ENCODE results near the gene IPO9.
A peak's percentile ranks its signal among the peaks of the same experiment; 100 is the strongest.
"Not testable (repeated sequence)": the region's sequence is repeated elsewhere in the genome, so short reads cannot be mapped to it uniquely, and the experiment has no call there.

The IPO9 gene

DNA sequence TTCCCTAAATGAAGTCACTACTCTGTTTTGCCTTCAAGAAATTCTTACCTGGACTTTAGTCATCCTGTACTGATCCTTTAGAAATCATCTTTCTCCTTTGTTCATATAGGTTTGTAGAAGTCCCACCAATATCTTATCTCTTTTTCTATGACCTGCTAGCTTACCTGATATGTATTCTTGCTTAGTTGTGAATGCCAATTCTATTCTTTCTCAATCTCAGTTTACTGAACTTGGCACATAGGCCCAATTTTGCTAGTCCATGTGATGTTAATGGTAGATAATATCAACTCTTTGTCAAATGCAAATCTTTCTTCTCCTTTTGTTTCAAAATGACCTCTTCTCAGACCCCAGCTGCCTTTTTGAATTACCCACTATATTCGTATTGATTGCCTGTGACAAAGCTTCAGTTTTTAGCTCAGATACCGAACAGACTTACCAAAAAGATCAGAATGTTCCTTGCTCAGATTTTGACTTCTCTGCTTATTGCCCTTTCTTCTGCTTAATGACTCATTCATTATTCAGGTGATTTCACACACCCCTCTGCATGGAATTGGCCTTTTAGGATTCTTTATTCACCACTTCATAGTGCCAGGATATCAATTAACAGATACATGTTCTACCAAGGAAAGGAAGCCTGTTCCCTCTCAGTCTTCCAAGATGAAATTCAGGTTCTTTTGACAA lies 20.6 kb downstream of the IPO9 start:
- peaks cover 49% of the 10 kb centered on the region for H3K36me3 Mint-ChIP-seq (ENCODE audit: low read depth)

DNA sequence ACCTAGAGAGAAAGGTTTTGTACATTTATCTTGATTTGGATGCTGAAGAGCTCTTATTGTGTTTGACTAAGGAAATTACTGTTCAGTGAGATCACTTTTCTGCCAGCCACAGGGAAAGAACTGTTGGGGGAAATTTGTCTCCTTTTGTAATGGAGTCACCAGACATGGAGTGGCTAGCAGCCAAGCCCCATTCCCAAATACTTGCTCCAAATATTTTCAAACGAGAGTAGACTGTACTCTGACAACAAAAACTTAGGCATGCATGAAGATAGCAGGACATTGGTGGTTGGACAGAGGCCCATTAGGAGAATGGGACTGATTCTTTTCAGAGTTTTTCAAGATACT lies 21.1 kb downstream of the IPO9 start:
- Mint-ChIP-seq H3K9me3 (no peaks in the 10 kb centered on the region), H3K4me1 (peaks cover 10% of the 10 kb centered on the region), H3K27me3 (no peaks in the 10 kb centered on the region), H3K4me3 (no peak overlapping the region), H3K27ac (peak overlapping the region; percentile 5), H3K36me3 (ENCODE audit: low read depth) (peaks cover 54% of the 10 kb centered on the region)
- DNase-seq (no peak), ATAC-seq (no peak)

More for the DNA sequence above, 20.6 kb downstream of the IPO9 start:
- no peak for DNase-seq
- H3K4me3 Mint-ChIP-seq: no peak overlapping the region
- H3K27me3 Mint-ChIP-seq: no peaks in the 10 kb centered on the region
- ATAC-seq: no peak
- H3K27ac Mint-ChIP-seq: peak overlapping the region; percentile 5
- no peaks in the 10 kb centered on the region for H3K9me3 Mint-ChIP-seq
- peaks cover 12% of the 10 kb centered on the region for H3K4me1 Mint-ChIP-seq

DNA sequence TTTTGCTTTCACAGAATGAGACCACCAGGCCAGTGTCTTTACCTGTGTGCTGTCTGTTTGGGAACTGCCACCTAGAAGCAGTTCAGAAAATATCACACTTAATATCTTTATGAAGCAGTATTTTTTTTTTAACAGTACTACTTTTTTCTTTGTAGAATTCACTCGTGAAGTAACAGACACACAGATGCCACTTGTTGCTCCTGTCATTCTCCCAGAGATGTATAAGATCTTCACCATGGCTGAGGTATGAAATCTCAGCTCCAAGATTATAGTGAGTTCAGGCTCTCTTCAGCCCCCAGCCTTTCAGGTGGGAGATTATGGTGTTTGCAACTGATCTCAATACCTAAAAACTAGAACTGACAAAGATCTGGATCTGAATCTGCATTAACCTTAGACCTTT lies 23.0 kb downstream of the IPO9 start:
- Mint-ChIP-seq H3K36me3 (ENCODE audit: low read depth) (peaks cover 69% of the 10 kb centered on the region), H3K4me3 (no peak overlapping the region), H3K9me3 (no peaks in the 10 kb centered on the region), H3K27ac (no peak overlapping the region), H3K4me1 (peaks cover 4% of the 10 kb centered on the region), H3K27me3 (no peaks in the 10 kb centered on the region)
- DNase-seq: no peak
- no peak for ATAC-seq

DNA sequence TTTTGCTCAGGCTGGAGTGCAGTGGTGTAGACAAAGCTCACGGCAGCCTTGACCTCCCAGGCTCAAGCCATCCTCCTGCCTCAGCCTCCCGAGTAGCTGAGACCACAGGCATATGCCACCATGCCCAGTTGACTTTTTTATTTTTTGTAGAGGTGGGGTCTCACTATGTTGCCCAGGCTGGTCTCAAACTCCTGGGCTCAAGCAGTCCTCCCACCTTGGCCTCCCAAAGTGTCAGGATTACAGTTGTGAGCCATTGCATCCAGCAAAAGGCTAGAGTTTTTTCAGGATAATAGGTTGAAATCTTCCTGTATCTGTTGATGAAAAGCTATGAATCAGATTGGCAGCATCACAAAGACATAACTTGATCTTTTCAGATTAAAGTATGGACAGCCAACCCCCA lies 27.8 kb downstream of the IPO9 start:
- not testable (repeated sequence) for ATAC-seq, DNase-seq, H3K27ac Mint-ChIP-seq, H3K9me3 Mint-ChIP-seq, H3K27me3 Mint-ChIP-seq, H3K4me3 Mint-ChIP-seq, H3K4me1 Mint-ChIP-seq
- peaks cover 71% of the 10 kb centered on the region for H3K36me3 Mint-ChIP-seq (ENCODE audit: low read depth)

DNA sequence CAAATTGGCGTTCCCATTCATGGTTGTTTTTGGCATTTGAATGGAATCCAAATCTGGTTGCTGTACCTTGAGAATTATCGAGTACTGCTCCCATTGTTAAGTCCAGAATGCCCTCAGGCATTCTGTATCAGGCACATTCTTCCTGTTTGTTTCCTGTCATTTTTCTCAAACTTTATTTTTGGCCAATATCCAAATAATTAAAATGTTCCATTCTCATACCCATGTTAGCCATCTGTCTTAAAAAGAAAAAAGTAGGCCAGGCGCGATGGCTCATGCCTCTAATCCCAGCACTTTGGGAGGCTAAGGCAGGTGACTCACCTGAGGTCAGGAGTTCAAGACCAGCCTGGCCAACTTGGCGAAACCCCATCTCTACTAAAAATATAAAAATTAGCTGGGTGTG lies 30.5 kb downstream of the IPO9 start:
- DNase-seq (no peak), ATAC-seq (no peak)
- Mint-ChIP-seq H3K36me3 (ENCODE audit: low read depth) (peaks cover 62% of the 10 kb centered on the region), H3K27me3 (no peaks in the 10 kb centered on the region), H3K9me3 (no peaks in the 10 kb centered on the region), H3K4me1 (no peaks in the 10 kb centered on the region), H3K4me3 (no peak overlapping the region), H3K27ac (no peak overlapping the region)

DNA sequence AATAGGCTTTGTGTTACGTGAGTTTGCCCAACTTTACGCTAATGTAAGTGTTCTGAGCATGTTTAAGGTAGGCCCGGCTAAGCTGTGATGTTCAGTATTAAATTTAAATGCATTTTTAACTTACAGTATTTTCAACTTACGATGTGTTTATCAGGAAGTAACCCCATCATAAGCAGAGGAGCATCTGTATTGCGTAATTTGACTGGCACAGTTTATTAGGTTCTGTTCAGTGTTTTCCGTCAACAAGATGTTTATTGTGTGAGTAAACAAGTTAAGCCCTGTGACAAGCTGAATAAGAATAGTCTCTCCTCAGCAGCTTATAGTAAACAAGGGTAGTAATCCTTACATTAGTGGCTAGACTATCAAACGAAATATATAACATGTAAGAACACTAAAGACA lies 32.5 kb downstream of the IPO9 start:
- H3K9me3 Mint-ChIP-seq: no peaks in the 10 kb centered on the region
- ATAC-seq (no peak), DNase-seq (no peak)
- no peaks in the 10 kb centered on the region for H3K27me3 Mint-ChIP-seq
- H3K4me1 Mint-ChIP-seq: no peaks in the 10 kb centered on the region
- H3K27ac Mint-ChIP-seq: no peak overlapping the region
- H3K4me3 Mint-ChIP-seq: no peak overlapping the region
- H3K36me3 Mint-ChIP-seq (ENCODE audit: low read depth): peaks cover 48% of the 10 kb centered on the region

DNA sequence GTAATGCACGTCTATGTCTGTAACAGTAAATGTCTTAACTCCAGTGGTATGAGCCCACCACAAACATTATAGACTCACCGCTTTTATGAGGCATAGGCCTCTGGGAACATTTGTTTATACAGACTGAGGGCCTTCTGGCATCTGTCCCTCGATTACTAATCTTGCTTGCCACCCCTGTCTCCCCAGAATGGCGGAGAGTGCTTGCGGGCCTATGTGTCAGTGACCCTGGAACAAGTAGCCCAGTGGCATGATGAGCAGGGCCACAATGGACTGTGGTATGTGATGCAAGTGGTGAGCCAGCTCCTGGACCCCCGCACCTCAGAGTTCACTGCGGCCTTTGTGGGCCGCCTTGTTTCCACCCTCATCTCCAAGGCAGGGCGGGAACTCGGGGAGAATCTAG lies 41.4 kb downstream of the IPO9 start:
- H3K36me3 Mint-ChIP-seq (ENCODE audit: low read depth): peaks cover 48% of the 10 kb centered on the region
- no peak overlapping the region for H3K27ac Mint-ChIP-seq
- no peak overlapping the region for H3K4me3 Mint-ChIP-seq
- ATAC-seq: no peak
- no peaks in the 10 kb centered on the region for H3K9me3 Mint-ChIP-seq
- no peak for DNase-seq
- no peaks in the 10 kb centered on the region for H3K4me1 Mint-ChIP-seq
- H3K27me3 Mint-ChIP-seq: no peaks in the 10 kb centered on the region

DNA sequence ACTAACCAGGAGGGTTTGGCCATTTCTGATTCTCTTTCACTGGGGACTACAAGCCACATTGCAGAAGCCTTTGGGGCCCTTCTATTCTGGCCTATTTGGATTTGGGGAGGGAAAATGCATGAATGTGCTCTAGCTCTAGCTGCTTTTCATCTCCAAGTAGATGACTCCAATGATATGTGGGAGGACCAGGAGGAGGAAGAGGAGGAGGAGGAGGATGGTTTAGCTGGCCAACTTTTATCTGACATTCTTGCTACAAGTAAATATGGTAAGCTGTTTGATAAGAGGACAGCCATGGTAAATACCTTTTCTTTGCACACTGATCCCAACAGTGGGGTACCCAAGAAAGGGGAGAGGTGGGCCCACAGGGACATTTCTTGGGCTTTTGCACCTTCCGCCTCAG lies 45.7 kb downstream of the IPO9 start:
- no peaks in the 10 kb centered on the region for H3K9me3 Mint-ChIP-seq
- no peaks in the 10 kb centered on the region for H3K4me1 Mint-ChIP-seq
- ATAC-seq: no peak
- peaks cover 43% of the 10 kb centered on the region for H3K36me3 Mint-ChIP-seq (ENCODE audit: low read depth)
- H3K4me3 Mint-ChIP-seq: no peak overlapping the region
- no peak overlapping the region for H3K27ac Mint-ChIP-seq
- no peak for DNase-seq
- H3K27me3 Mint-ChIP-seq: no peaks in the 10 kb centered on the region

DNA sequence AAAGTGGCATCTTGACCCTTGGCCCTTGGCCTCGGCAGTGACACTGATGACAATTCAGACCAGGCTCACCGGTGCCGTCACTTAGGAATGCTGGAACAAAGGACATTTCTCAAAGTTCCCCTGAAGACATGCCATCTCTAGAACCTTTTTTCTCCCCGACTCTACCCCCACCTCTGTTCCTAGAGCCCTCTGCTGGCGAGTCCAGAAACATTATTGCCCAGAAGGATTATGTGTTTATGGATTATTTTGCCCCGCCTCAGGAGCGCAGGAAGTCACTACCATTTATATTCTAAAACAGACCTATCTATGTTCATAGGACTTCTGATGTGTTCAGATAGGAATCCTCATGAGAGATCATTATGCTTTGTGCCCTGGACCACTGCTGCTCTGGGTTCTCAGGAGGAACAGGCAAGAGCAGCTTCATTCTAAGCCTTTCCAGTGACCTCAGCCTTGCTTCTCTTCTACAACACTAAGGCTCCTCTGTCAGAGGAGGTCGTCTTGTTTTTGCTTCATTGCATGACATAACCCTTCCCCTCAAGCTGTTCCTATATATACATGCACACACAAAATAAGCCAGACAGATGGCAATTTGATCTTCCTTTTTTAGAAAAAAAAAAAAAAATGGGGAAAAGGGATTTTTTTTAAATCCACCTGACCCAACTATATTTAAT lies 47.3 kb downstream of the IPO9 start:
- ATAC-seq: no peak
- no peak for DNase-seq
- H3K4me3 Mint-ChIP-seq: no peak overlapping the region
- no peaks in the 10 kb centered on the region for H3K9me3 Mint-ChIP-seq
- H3K36me3 Mint-ChIP-seq (ENCODE audit: low read depth): peaks cover 35% of the 10 kb centered on the region
- no peaks in the 10 kb centered on the region for H3K27me3 Mint-ChIP-seq
- no peak overlapping the region for H3K27ac Mint-ChIP-seq
- no peaks in the 10 kb centered on the region for H3K4me1 Mint-ChIP-seq

DNA sequence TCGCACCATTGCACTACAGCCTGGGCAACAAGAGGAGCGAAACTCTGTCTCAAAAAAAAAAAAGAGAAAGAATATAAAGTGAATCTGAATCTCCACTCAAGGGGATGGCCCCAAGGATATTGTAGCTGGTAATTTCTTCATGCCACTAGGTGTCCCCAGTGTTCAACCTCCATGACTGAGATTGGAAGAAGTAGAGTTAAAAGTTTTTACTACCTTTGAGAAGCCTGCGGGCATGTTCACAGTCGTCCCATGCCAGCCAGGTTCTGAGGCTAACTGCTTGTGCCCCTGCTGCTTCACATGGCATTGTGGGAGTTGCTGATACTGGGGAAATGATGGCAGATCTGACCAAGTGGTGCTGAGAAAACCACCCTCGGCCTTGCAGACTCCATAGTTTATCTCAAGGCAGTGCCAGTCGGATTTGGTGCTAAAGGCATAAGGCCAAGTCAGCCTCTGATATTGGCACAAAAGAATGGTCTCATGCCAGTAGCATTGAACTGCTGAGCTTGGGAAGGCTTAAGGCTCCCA lies 49.0 kb downstream of the IPO9 start:
- no peak for DNase-seq
- Mint-ChIP-seq H3K27me3 (no peaks in the 10 kb centered on the region), H3K4me1 (no peaks in the 10 kb centered on the region), H3K27ac (no peak overlapping the region), H3K9me3 (no peaks in the 10 kb centered on the region), H3K4me3 (no peak overlapping the region), H3K36me3 (ENCODE audit: low read depth) (peaks cover 19% of the 10 kb centered on the region)
- ATAC-seq: no peak

DNA sequence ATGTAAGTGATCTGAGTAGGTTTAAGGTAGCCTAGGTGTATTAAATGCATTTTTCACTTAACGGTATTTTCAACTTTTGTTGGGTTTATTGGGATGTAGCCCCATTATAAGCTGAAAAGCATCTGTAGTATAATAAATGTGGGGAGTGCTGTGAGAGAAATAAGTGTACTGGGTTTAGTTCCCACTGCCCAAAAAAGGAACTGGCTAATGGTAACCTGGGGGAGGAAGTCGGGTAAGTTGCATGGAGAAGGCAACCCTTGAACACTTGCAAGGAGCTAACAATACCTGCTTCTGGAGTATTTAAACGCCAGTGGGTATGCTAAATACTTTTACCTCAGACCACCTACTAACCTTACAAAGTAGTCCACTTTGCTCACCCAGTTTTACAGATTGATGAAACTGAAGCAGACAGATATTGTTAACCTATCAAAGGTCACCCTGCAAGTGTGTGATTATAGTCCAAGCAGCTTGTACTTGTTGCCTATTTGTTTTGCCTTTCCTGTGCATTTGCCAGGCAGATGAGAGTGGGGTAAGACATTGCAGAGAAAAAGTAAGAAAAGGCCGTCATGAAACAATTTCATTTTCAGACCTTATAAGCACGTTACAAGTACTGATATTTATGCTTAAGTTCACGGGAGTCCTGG lies 52.1 kb downstream of the IPO9 start:
- H3K4me1 Mint-ChIP-seq: peaks cover 6% of the 10 kb centered on the region
- no peaks in the 10 kb centered on the region for H3K27me3 Mint-ChIP-seq
- H3K27ac Mint-ChIP-seq: no peak overlapping the region
- DNase-seq: no peak
- H3K9me3 Mint-ChIP-seq: no peaks in the 10 kb centered on the region
- no peak for ATAC-seq
- peaks cover 10% of the 10 kb centered on the region for H3K36me3 Mint-ChIP-seq (ENCODE audit: low read depth)
- no peak overlapping the region for H3K4me3 Mint-ChIP-seq

DNA sequence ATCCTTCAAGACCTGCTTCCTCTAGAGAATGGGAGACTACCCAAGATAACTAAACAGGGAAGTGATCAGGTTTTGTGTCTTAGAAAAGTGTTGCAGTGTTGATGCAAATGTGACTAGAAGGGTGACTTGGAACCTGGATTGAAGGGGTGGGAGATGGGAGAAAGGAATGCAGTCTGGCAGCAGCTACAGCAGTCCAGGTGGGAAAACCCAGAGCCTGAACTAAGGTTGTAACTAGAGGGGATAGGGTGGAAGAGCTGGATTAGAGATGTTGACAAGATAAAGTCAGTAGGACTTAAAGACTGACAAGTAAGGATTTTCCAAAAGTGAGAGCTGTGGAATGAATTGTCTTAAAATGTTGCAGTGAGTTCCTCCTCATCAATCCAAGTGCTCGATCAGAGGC lies 52.7 kb downstream of the IPO9 start:
- H3K4me3 Mint-ChIP-seq: no peak overlapping the region
- DNase-seq (no peak), ATAC-seq (no peak)
- H3K4me1 Mint-ChIP-seq: peaks cover 6% of the 10 kb centered on the region
- H3K27me3 Mint-ChIP-seq: peaks cover 1% of the 10 kb centered on the region
- peaks cover 4% of the 10 kb centered on the region for H3K36me3 Mint-ChIP-seq (ENCODE audit: low read depth)
- no peak overlapping the region for H3K27ac Mint-ChIP-seq
- no peaks in the 10 kb centered on the region for H3K9me3 Mint-ChIP-seq

DNA sequence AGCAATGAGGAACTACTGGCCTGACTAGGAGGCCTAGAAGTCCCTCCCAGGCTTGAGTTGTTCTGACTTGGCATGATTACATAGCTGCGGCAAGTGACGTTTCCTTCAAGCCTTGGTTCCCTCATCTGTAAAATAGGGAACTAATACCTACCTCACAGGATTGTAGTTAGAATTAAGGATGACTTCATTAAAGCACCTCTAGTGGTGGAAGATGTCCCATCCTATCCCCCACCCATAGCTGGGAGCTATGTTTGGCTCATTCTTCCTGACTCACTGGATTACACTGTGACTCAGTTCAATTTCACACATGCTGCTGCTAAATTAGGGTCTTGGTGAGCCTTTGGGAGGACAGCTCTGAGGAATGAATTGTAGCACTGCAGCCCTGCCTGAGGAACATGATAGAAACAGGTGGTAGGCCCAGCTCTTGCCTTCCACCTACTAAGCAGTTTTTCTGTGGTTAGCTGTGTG lies 53.7 kb downstream of the IPO9 start:
- ATAC-seq (peak; percentile 50), DNase-seq (no peak)

DNA sequence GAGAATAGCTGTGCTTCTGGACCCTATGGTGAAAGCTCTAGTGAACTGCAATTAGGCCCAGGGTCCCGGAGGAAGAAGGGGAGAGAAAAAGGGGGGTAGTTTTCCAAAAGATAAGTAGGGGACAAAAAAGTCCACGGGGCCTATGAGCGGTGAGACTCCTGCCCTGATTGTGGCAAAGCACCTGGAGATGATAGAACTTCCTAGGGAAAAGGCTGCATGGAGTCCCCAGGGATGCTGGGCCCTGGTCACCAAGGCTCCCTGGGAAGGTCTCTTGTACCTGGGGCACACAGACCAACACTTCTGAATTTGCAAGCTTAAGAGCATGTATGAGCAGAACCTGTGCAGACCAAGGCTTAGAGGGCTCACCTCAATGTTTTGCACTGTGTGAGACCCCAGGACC lies 54.3 kb downstream of the IPO9 start:
- DNase-seq: no peak
- Mint-ChIP-seq H3K9me3 (no peaks in the 10 kb centered on the region), H3K36me3 (ENCODE audit: low read depth) (peaks cover 3% of the 10 kb centered on the region), H3K4me1 (peaks cover 6% of the 10 kb centered on the region), H3K4me3 (no peak overlapping the region), H3K27ac (no peak overlapping the region), H3K27me3 (peaks cover 18% of the 10 kb centered on the region)
- ATAC-seq: no peak

More for the DNA sequence above, 53.7 kb downstream of the IPO9 start:
- Mint-ChIP-seq H3K4me3 (no peak overlapping the region), H3K27ac (no peak overlapping the region), H3K36me3 (ENCODE audit: low read depth) (peaks cover 3% of the 10 kb centered on the region), H3K4me1 (peaks cover 6% of the 10 kb centered on the region), H3K9me3 (no peaks in the 10 kb centered on the region), H3K27me3 (peaks cover 12% of the 10 kb centered on the region)

DNA sequence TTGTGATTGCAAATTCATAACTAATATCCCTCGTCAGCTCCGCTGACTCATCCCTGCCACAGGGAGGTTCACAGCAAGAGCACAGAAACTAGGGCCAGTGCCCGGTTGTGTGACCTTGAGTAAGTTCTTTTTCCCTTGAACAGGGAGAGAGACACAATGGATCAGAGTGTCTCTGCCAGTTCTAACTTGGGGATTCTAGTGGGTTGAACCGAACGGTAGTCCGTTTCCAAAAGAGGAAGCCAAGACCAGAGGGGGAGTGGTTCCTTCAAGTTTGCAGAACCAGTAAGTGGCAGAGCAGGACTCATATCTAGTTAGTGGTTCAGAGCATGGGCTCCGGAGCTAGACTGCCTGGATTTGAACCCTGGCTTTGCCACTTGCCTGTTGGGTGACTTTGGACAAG lies 54.8 kb downstream of the IPO9 start:
- Mint-ChIP-seq H3K9me3 (no peaks in the 10 kb centered on the region), H3K4me3 (no peak overlapping the region), H3K27ac (no peak overlapping the region), H3K4me1 (peaks cover 6% of the 10 kb centered on the region), H3K36me3 (ENCODE audit: low read depth) (no peaks in the 10 kb centered on the region), H3K27me3 (peaks cover 19% of the 10 kb centered on the region)
- ATAC-seq (no peak), DNase-seq (no peak)

Measured in activated naive CD8-positive, alpha-beta T cell treated with anti-CD3 and anti-CD28 coated beads, Interleukin-2, amount 50 U/mL, for 24 hours (primary cell).